IMR-90 (cell line): ENCODE results near the gene SIGLEC14. TPM values are rescaled to one million over a fixed set of nuclear protein-coding genes. Genes with fewer than 3 reads are reported as not detected.

ENCODE experiments used
- ATAC-seq: fragments of 200-7000 bp; cut with Tn5 transposase; 2 replicates; pipeline ENCODE4 v1.9.1; 2020; ENCODE audit warnings: low read depth, mild to moderate bottlenecking, moderate library complexity
- BruUV-seq: library from RNA; stranded (reverse); fragments of 400-500 nt; replicated peaks from 2 replicates; lab custom pipeline; 2021; lab: Mats Ljungman, UMichigan
- CTCF ChIA-PET: fragments of 300-600 bp; formaldehyde crosslinking; extraction: SDS; loops from one replicate; lab custom pipeline; 2021; ENCODE audit warnings: antibody characterized with exemption; lab: Yijun Ruan, JAX
- POLR2A ChIA-PET: fragments of 300-600 bp; sonication (Branson Sonifier 250); formaldehyde crosslinking; loops from one replicate; lab custom pipeline; 2022; ENCODE audit warnings: antibody characterized with exemption; ENCODE audit not compliant: unreplicated experiment; lab: Charles Lee
- DNase-seq: peaks from one replicate; pipeline ENCODE4 v3.0.0; 2013
- H2AFZ ChIP-seq: replicated peaks from 2 replicates; pipeline ENCODE3; 2013; ENCODE audit warnings: low read length, mild to moderate bottlenecking; ENCODE audit not compliant: poor library complexity
- H2AK5ac ChIP-seq: 2 replicates; pipeline ENCODE4 v1.6.1; 2013; ENCODE audit warnings: low read depth, low read length, inconsistent platforms
- H2AK9ac ChIP-seq: replicated peaks from 2 replicates; pipeline ENCODE3; 2013; ENCODE audit warnings: mild to moderate bottlenecking, low read depth, low read length, moderate library complexity; ENCODE audit not compliant: poor library complexity
- H2BK120ac ChIP-seq: 2 replicates; pipeline ENCODE4 v1.6.1; 2013; ENCODE audit warnings: low read depth, low read length, inconsistent platforms
- H2BK15ac ChIP-seq: 3 replicates; pipeline ENCODE4 v1.6.1; 2013; ENCODE audit warnings: low read depth, low read length, inconsistent platforms
- H2BK20ac ChIP-seq: 2 replicates; pipeline ENCODE4 v1.6.1; 2013; ENCODE audit warnings: low read depth, mild to moderate bottlenecking, inconsistent platforms, low read length, moderate library complexity
- H2BK5ac ChIP-seq: 2 replicates; pipeline ENCODE4 v1.6.1; 2013; ENCODE audit warnings: mild to moderate bottlenecking, low read depth, low read length, inconsistent platforms; ENCODE audit not compliant: poor library complexity, severe bottlenecking
- H3K14ac ChIP-seq: replicated peaks from 2 replicates; pipeline ENCODE4 v1.6.1; 2013; ENCODE audit warnings: low read depth, low read length, inconsistent platforms
- H3K18ac ChIP-seq: 2 replicates; pipeline ENCODE4 v1.6.1; 2013; ENCODE audit warnings: low read depth, low read length, control low read depth
- H3K23ac ChIP-seq: 2 replicates; pipeline ENCODE4 v1.6.1; 2013; ENCODE audit warnings: low read depth, low read length, inconsistent platforms
- H3K27ac ChIP-seq: 2 replicates; pipeline ENCODE4 v1.5.1; 2013; ENCODE audit warnings: mild to moderate bottlenecking, control low read depth, low read length; ENCODE audit not compliant: insufficient read depth
- H3K27me3 ChIP-seq: 2 replicates; pipeline ENCODE4 v1.6.1; 2013; ENCODE audit warnings: low read length; ENCODE audit not compliant: control insufficient read depth, insufficient read depth
- H3K36me3 ChIP-seq: 2 replicates; pipeline ENCODE4 v1.6.1; 2013; ENCODE audit warnings: low read length, mixed read lengths; ENCODE audit not compliant: control insufficient read depth, insufficient read depth
- H3K4ac ChIP-seq: 2 replicates; pipeline ENCODE4 v1.6.1; 2013; ENCODE audit warnings: low read depth, low read length, inconsistent platforms
- H3K4me1 ChIP-seq: 2 replicates; pipeline ENCODE4 v1.6.1; 2013; ENCODE audit warnings: low read length, mixed read lengths; ENCODE audit not compliant: control insufficient read depth, insufficient read depth
- H3K4me2 ChIP-seq: 2 replicates; pipeline ENCODE4 v1.6.1; 2013; ENCODE audit warnings: low read depth, mild to moderate bottlenecking, control low read depth, low read length, moderate library complexity
- H3K4me3 ChIP-seq: 2 replicates; pipeline ENCODE4 v1.5.1; 2013; ENCODE audit warnings: low read depth, mild to moderate bottlenecking, control low read depth, low read length, moderate library complexity; ENCODE audit not compliant: insufficient read depth
- H3K56ac ChIP-seq: 2 replicates; pipeline ENCODE4 v1.6.1; 2013; ENCODE audit warnings: low read length, inconsistent platforms; ENCODE audit not compliant: insufficient read depth; ENCODE audit errors: extremely low read depth
- H3K79me1 ChIP-seq, 2 experiments: 2 replicates each; pipeline ENCODE4 v1.6.1; 2013; ENCODE audit warnings: low read length in 2 of 2, inconsistent platforms in 1 of 2, low read depth in 1 of 2
- H3K9ac ChIP-seq: 2 replicates; pipeline ENCODE4 v1.6.1; 2013; ENCODE audit warnings: low read depth, low read length, control low read depth
- H3K9me1 ChIP-seq: 2 replicates; pipeline ENCODE4 v1.6.1; 2013; ENCODE audit warnings: low read length, inconsistent platforms; ENCODE audit not compliant: insufficient read depth
- H3K9me3 ChIP-seq: 2 replicates; pipeline ENCODE4 v1.6.1; 2013; ENCODE audit warnings: low read length; ENCODE audit not compliant: control insufficient read depth, insufficient read depth
- H4K20me1 ChIP-seq: 2 replicates; pipeline ENCODE4 v1.6.1; 2013; ENCODE audit warnings: low read length, inconsistent platforms; ENCODE audit not compliant: insufficient read depth
- H4K5ac ChIP-seq: 2 replicates; pipeline ENCODE4 v1.6.1; 2013; ENCODE audit warnings: mild to moderate bottlenecking, low read depth, low read length, control low read depth
- H4K8ac ChIP-seq, 2 experiments: 2 replicates each; pipeline ENCODE4 v1.6.1; 2013; ENCODE audit warnings: low read depth in 2 of 2, low read length in 2 of 2, control low read depth in 1 of 2, inconsistent platforms in 1 of 2
- H4K91ac ChIP-seq: 2 replicates; pipeline ENCODE4 v1.6.1; 2013; ENCODE audit warnings: low read depth, low read length, inconsistent platforms; ENCODE audit not compliant: insufficient read depth
- MAZ ChIP-seq: IDR thresholded peaks from 2 replicates; pipeline ENCODE4 v1.6.1; 2012; ENCODE audit warnings: low read depth, mild to moderate bottlenecking, low read length, improper control_type of control experiment, moderate library complexity, borderline replicate concordance
- NFE2L2 ChIP-seq: fragments of 150-350 bp; IDR thresholded peaks from 2 replicates; pipeline ENCODE4 v1.6.1; 2016; ENCODE audit warnings: low read depth, mild to moderate bottlenecking, low read length
- WGBS, 2 experiments: methylation state at CpG; one replicate each; pipeline versions ENCODE4 v1.1.5 to v1.1.7; 2013; ENCODE audit warnings: missing lambda C conversion rate in 2 of 2; ENCODE audit not compliant: insufficient read length in 1 of 2; ENCODE audit errors: extremely low coverage in 2 of 2; 5-methylcytosine and 5-hydroxymethylcytosine counted together
- dilution Hi-C: fragments of 300-500 bp; cut with HindIII; formaldehyde crosslinking; loops from one replicate; pipeline ENCODE4 v1.14.3; 2018; ENCODE audit warnings: low sequenced_read_pairs; ENCODE audit not compliant: unreplicated experiment
- in situ Hi-C: fragments of 300-500 bp; cut with MboI; formaldehyde crosslinking; loops from 3 replicates; pipeline ENCODE4 v1.14.3; 2019; ENCODE audit warnings: low sequenced_read_pairs, inconsistent platforms, mixed read lengths
- intact Hi-C: fragments of 100-400 bp; cut with micrococcal nuclease; formaldehyde crosslinking; loops from 2 replicates; pipeline ENCODE4 v1.10.0; 2022
- polyA plus RNA-seq, 3 experiments: library from polyadenylated mRNA; depleted of rRNA; stranded (reverse); fragments of >200 nt; gene quantifications; 2 replicates each; pipeline ENCODE4 v1.2.3, GENCODE V29; 2012; ENCODE audit warnings: low replicate concordance in 1 of 3
- total RNA-seq: library from RNA; depleted of rRNA; stranded (reverse); fragments of >200 nt; gene quantifications from 2 replicates; pipeline ENCODE4 v1.2.3, GENCODE V29; 2012

SIGLEC14 gene
- total and polyA plus RNA-seq, 2 of the 4 experiments (the other 2 are of a cell fraction): not detected

- BruUV-seq: no TSS peak
- intact Hi-C loops: no loop called here
Observed at GRCh38 chr19:51690454-51691073, 43.9 kb upstream of the SIGLEC14 start.

More at GRCh38 chr19:51690454-51691073, 43.9 kb upstream of the SIGLEC14 start:
- Histone ChIP-seq H3K18ac (peak overlapping the region; percentile 96), H3K79me1 (peaks cover 12 to 59% of the 10 kb centered on the region in 2 experiments), H4K91ac (peak overlapping the region; percentile 95), H2BK20ac (no peak overlapping the region), H3K9me3 (no peaks in the 10 kb centered on the region), H3K36me3 (peaks cover 27% of the 10 kb centered on the region), H2BK15ac (no peak overlapping the region; the same call in 2 of the 3 replicates), H4K20me1 (peaks cover 51% of the 10 kb centered on the region), H3K27me3 (no peaks in the 10 kb centered on the region), H4K5ac (peak overlapping the region; percentile 90), H3K56ac (peak overlapping the region; percentile 94), H3K23ac (peak overlapping the region; percentile 98; the same call in 1 of the 2 replicates), H3K4me1 (peaks cover 16% of the 10 kb centered on the region), H2AK5ac (peak overlapping the region; percentile 98), H3K4me2 (peak overlapping the region; percentile 99), H3K4me3 (peak overlapping the region; percentile 99), H2AK9ac (peak overlapping the region; percentile 99), H2BK5ac (peak overlapping the region; percentile 97), H3K9me1 (peaks cover 14% of the 10 kb centered on the region), H3K14ac (peak overlapping the region; percentile 100), H2AFZ (peak overlapping the region; percentile 81), H3K4ac (peak overlapping the region; percentile 99), H2BK120ac (peak overlapping the region; percentile 79), H3K9ac (peak overlapping the region; percentile 98), H4K8ac (peak overlapping the region; percentile 91 to 95), H3K27ac (peak overlapping the region; percentile 99)
- dilution Hi-C loops: no loop called here
- POLR2A ChIA-PET: no interaction called here
- TF ChIP-seq MAZ (peak; percentile 53; the same call in 1 of the 2 replicates), NFE2L2 (no peak)
- DNase-seq (peak; percentile 68), ATAC-seq (peak; percentile 40)
- CTCF ChIA-PET: no interaction called here
- WGBS, 2 experiments: no CpG with 5 or more reads among the region's 21 CpGs
- in situ Hi-C loops: no loop called here
